Measurements from ENCODE around the gene NRG3.

DNA sequence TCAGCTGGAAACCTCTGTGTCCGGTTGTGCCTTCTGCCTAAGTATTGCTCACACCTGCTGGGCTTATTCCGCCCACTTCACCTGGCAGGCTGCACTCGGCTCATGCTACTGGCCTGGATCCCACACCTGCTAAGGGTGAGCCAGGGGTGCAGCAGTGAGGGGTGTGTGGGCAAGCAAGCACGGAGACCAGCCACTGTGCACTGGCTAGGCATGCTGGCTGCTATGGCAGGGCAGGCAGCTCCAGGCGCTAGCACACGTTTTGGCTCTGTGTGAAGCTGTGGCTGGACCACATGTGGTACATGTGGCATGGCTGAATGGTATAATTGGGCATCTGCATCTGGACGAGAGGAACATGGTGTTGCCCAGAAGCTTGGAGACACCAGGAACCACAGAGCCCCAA, 940.7 kb downstream of the NRG3 start:
- TF ChIP-seq POLR2A (IDR thresholded peaks at IDR 0.05; ENCODE audit: low read depth, low read length) (no peak), POLR2AphosphoS5 (IDR thresholded peaks at IDR 0.05; ENCODE audit: low read depth, low read length) (no peak), TAF1 (IDR thresholded peaks at IDR 0.05; ENCODE audit: low read depth, low read length) (no peak)

All from GM12891 (cell line).